Esophagus muscularis mucosa (tissue), 3 donors: ENCODE data around the gene CBFA2T3.

Source experiments
- CTCF ChIP-seq, 3 experiments: fragments of 200-600 bp in 2 of 3; fragments of 450-650 bp in 1 of 3; sonication (generic) in 2 of 3; IDR thresholded peaks; one replicate each; pipeline ENCODE4 v1.5.1; 2017 to 2019; ENCODE audit warnings: antibody characterized with exemption in 3 of 3, mild to moderate bottlenecking in 2 of 3, moderate library complexity in 1 of 3
- POLR2A ChIP-seq: fragments of 450-650 bp; IDR thresholded peaks from one replicate; pipeline ENCODE4 v1.6.1; 2017; ENCODE audit warnings: antibody characterized with exemption, moderate library complexity, mild to moderate bottlenecking, low read depth
- POLR2AphosphoS5 ChIP-seq, 2 donors: sonication (generic); formaldehyde crosslinking; IDR thresholded peaks; one replicate each; pipeline ENCODE4 v1.6.1; 2017; ENCODE audit warnings: antibody characterized with exemption in 2 of 2

DNA sequence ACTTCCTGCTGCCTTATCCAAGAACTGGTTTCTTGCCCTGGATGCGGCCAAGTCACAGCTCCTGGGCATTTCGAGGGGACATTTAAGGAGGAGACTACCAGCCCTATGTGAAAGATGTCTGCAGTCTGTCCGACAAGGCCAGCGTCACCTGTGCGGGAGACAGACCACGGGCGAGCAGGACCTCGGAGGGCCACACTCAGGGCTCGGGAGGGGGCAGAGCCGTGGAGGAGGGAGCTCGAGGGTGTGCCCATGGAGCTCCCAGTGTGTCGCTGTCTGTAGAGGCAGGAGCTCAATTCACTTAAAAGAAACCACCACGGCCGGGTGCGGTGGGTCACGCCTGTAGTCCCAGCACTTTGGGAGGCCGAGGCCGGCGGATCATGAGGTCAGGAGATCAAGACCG lies 33.3 kb downstream of the CBFA2T3 start:
- TF ChIP-seq POLR2A (no peak), CTCF (IDR thresholded peaks at IDR 0.05) (no peak), POLR2AphosphoS5 (IDR thresholded peaks at IDR 0.05) (no peak)
